ENCODE measurements around the gene FAM174C.

The FAM174C gene

DNA sequence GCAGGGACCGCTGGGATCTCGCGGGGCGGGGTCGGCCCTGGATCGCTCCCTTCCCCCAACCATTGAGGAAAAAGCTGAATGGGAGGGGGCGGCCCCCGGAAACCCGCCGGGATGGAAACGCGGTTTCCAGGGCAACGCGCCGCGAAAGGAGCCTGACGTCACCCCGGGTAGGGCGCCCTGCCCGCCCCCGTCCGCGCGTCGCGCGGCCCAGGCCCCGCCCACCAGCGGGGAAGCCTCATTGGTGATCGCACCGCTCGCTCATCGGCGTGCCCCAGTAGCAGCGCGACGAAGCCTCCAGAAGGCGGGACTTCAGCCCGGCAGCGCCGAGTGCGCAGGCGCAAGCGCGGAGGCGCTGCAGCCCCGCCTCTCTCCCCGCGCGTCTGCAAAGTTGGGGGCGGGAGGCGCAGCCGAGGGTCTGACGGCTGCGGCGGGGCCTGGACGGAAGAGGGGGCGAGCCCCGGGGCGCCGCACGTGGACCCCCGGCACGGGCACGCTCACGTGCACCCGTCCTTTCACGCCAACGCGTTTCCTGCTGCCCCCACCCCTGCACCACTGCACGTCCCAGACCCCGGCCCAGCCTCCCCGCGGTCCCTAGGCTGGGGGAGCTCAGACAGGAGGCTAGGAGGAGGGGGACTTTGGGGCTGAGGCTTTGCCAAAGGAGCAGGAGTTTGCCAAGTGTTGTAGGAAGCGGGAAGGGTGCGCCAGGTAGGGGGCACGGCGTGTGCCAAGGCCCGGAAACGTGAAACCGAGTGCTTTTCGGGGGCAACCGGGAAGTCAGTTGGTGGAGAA is 14.4 kb upstream of the FAM174C start:
- peaks cover 32% of the 10 kb centered on the region; the same call in 1 of the 2 replicates for H3K79me2 ChIP-seq (ENCODE audit: insufficient read depth, low read length)
- peaks cover 23% of the 10 kb centered on the region; the same call in 1 of the 2 replicates for H3K36me3 ChIP-seq (ENCODE audit: insufficient read depth, low read length)
- H3F3A ChIP-seq (ENCODE audit: low read depth) = 0 out of 2 replicates have a peak, but pooled peaks cover 8% of the 10 kb centered on the region
- no peaks in the 10 kb centered on the region for H3K27me3 ChIP-seq (ENCODE audit: insufficient read depth, low read length, poor library complexity, severe bottlenecking)
- H3K4me2 ChIP-seq (ENCODE audit: low read depth, low read length, poor library complexity, severe bottlenecking) = peak overlapping the region; percentile 92
- H3K9me2 ChIP-seq (replicated peaks; ENCODE audit: low read depth, low read length) = no peaks in the 10 kb centered on the region
- H4K20me1 ChIP-seq (ENCODE audit: insufficient read depth, low read length, poor library complexity, severe bottlenecking) = peaks cover 41% of the 10 kb centered on the region
- H2AFZ ChIP-seq (ENCODE audit: low read length) = peak overlapping the region; percentile 86
- TF ChIP-seq CTCF (conservative IDR thresholded peaks at IDR 0.05; ENCODE audit: low read length) (no peak), EZH2phosphoT487 (IDR thresholded peaks at IDR 0.05; ENCODE audit: borderline replicate concordance) (no peak)
- H3K4me1 ChIP-seq (ENCODE audit: insufficient read depth, low read length, poor library complexity, severe bottlenecking) = peaks cover 32% of the 10 kb centered on the region
- peak overlapping the region; percentile 85 for H3K9ac ChIP-seq (ENCODE audit: low read depth, low read length, poor library complexity, severe bottlenecking)
- H3K4me3 ChIP-seq (ENCODE audit: low read length, poor library complexity, severe bottlenecking) = peak overlapping the region; percentile 99
- no peaks in the 10 kb centered on the region for H3K9me3 ChIP-seq (ENCODE audit: insufficient read depth, low read depth, low read length)

- Histone ChIP-seq H3F3A (ENCODE audit: low read depth) (0 out of 2 replicates have a peak, but pooled peaks cover 8% of the 10 kb centered on the region), H3K9me3 (ENCODE audit: insufficient read depth, low read depth, low read length) (no peaks in the 10 kb centered on the region), H3K4me2 (ENCODE audit: low read depth, low read length, poor library complexity, severe bottlenecking) (peak overlapping the region; percentile 92), H3K9me2 (replicated peaks; ENCODE audit: low read depth, low read length) (no peaks in the 10 kb centered on the region), H3K79me2 (ENCODE audit: insufficient read depth, low read length) (peaks cover 28% of the 10 kb centered on the region; the same call in 1 of the 2 replicates), H3K9ac (ENCODE audit: low read depth, low read length, poor library complexity, severe bottlenecking) (peak overlapping the region; percentile 85), H3K4me3 (ENCODE audit: low read length, poor library complexity, severe bottlenecking) (peak overlapping the region; percentile 99), H2AFZ (ENCODE audit: low read length) (peak overlapping the region; percentile 86; the same call in 1 of the 2 replicates), H3K27me3 (ENCODE audit: insufficient read depth, low read length, poor library complexity, severe bottlenecking) (no peaks in the 10 kb centered on the region), H4K20me1 (ENCODE audit: insufficient read depth, low read length, poor library complexity, severe bottlenecking) (peaks cover 39% of the 10 kb centered on the region), H3K4me1 (ENCODE audit: insufficient read depth, low read length, poor library complexity, severe bottlenecking) (peaks cover 37% of the 10 kb centered on the region), H3K36me3 (ENCODE audit: insufficient read depth, low read length) (peaks cover 19% of the 10 kb centered on the region; the same call in 1 of the 2 replicates)
- TF ChIP-seq CTCF (conservative IDR thresholded peaks at IDR 0.05; ENCODE audit: low read length) (peak; percentile 30; the same call in 1 of the 2 replicates), EZH2phosphoT487 (IDR thresholded peaks at IDR 0.05; ENCODE audit: borderline replicate concordance) (no peak)
Observed at GRCh38 chr19:1261538-1261797, 13.9 kb upstream of the FAM174C start.

DNA sequence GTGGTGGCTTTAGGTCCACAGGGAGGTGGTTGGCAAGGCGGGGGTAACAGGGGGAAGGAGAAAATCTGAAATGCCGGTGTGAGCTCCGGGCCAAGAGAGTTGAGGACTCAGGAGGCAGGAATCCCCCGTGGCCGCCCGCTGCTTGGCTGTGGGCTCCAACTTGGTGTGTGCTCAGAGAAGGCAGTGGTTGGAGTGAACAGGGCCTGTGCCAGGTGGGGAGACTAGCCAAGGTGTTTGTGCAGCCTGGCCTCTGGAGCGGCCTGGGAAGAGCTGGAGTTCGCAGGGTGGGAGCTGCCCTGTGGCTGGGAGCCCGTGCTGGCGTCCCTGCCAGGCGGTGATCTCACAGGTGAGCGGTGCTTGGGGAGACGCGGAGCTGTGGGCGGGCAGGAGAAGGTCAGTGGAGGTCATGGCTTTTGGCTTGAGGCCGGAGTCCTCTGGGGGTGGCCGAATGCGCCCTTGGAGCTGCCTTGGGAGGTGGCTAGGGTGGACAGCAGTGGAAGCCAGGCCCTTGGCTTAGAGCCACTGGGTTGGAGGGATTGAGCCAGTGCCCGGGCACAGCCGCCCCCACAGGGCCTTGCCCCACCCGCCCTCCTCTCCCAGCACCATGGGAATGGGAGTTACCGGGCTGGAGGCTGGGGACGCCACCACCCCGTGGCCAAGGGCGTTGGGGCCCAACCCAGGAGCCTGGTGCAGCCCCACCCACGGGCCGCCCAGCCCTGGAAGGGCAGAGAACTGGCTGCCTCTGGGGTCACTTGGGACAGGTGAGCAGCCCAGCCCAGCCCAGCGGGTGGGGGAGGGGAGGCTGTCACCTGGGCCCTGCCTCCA is 13.3 kb upstream of the FAM174C start:
- Histone ChIP-seq H3K4me2 (ENCODE audit: low read depth, low read length, poor library complexity, severe bottlenecking) (peak overlapping the region; percentile 92), H2AFZ (ENCODE audit: low read length) (no peak overlapping the region), H3K9me3 (ENCODE audit: insufficient read depth, low read depth, low read length) (no peaks in the 10 kb centered on the region), H3K4me1 (ENCODE audit: insufficient read depth, low read length, poor library complexity, severe bottlenecking) (peaks cover 41% of the 10 kb centered on the region), H3K9ac (ENCODE audit: low read depth, low read length, poor library complexity, severe bottlenecking) (peak overlapping the region; percentile 85), H3K27me3 (ENCODE audit: insufficient read depth, low read length, poor library complexity, severe bottlenecking) (no peaks in the 10 kb centered on the region), H3K79me2 (ENCODE audit: insufficient read depth, low read length) (peaks cover 22% of the 10 kb centered on the region; the same call in 1 of the 2 replicates), H4K20me1 (ENCODE audit: insufficient read depth, low read length, poor library complexity, severe bottlenecking) (peaks cover 33% of the 10 kb centered on the region), H3K4me3 (ENCODE audit: low read length, poor library complexity, severe bottlenecking) (peak overlapping the region; percentile 99), H3F3A (ENCODE audit: low read depth) (0 out of 2 replicates have a peak, but pooled peaks cover 8% of the 10 kb centered on the region), H3K9me2 (replicated peaks; ENCODE audit: low read depth, low read length) (no peaks in the 10 kb centered on the region), H3K36me3 (ENCODE audit: insufficient read depth, low read length) (peaks cover 13% of the 10 kb centered on the region; the same call in 1 of the 2 replicates)
- TF ChIP-seq EZH2phosphoT487 (IDR thresholded peaks at IDR 0.05; ENCODE audit: borderline replicate concordance) (no peak), CTCF (conservative IDR thresholded peaks at IDR 0.05; ENCODE audit: low read length) (no peak; the same call in 1 of the 2 replicates)

Data from Loucy (cell line).